Panc1 (cell line): ENCODE results near the gene LSM10. TPM values are rescaled to one million over a fixed set of nuclear protein-coding genes. Genes with fewer than 3 reads are reported as not detected.

ENCODE experiments used
- ATAC-seq: fragments of 200-7000 bp; cut with Tn5 transposase; 2 replicates; pipeline ENCODE4 v1.9.1; 2020; ENCODE audit warnings: mild to moderate bottlenecking, moderate library complexity
- BruUV-seq: library from RNA; stranded (reverse); fragments of 400-500 nt; replicated peaks from 2 replicates; lab custom pipeline; 2021; lab: Mats Ljungman, UMichigan
- CTCF ChIA-PET: fragments of 300-600 bp; sonication (Branson Sonifier 250); formaldehyde crosslinking; loops from one replicate; lab custom pipeline; 2022; ENCODE audit warnings: antibody characterized with exemption; lab: Charles Lee
- POLR2A ChIA-PET: fragments of 300-600 bp; sonication (Branson Sonifier 250); formaldehyde crosslinking; loops from one replicate; lab custom pipeline; 2022; ENCODE audit warnings: antibody characterized with exemption; lab: Charles Lee
- DNase-seq: peaks from one replicate; pipeline ENCODE4 v3.0.0-alpha.2; 2010; ENCODE audit warnings: low read depth, low spot score
- H3K27ac ChIP-seq: 2 replicates; pipeline ENCODE4 v1.5.1; 2011; ENCODE audit warnings: mild to moderate bottlenecking, low read length, inconsistent platforms
- H3K27me3 ChIP-seq: fragments of 200-500 bp; sonication (Bioruptor generic); 2 replicates; pipeline ENCODE4 v1.6.0; 2014; ENCODE audit warnings: low read length, inconsistent platforms; ENCODE audit not compliant: control insufficient read depth, insufficient read depth
- H3K36me3 ChIP-seq: fragments of 200-500 bp; sonication (Bioruptor generic); 2 replicates; pipeline ENCODE4 v1.5.1; 2014; ENCODE audit warnings: inconsistent platforms, mild to moderate bottlenecking, low read length, moderate library complexity; ENCODE audit not compliant: control insufficient read depth, insufficient read depth
- H3K4me1 ChIP-seq: 2 replicates; pipeline ENCODE4 v1.5.1; 2011; ENCODE audit warnings: inconsistent platforms, mild to moderate bottlenecking, low read length, moderate library complexity; ENCODE audit not compliant: control insufficient read depth, insufficient read depth
- H3K4me3 ChIP-seq, 2 experiments: 2 replicates each; pipeline ENCODE4 v1.5.1; 2011 to 2012; ENCODE audit warnings: low read depth in 2 of 2, low read length in 2 of 2, mild to moderate bottlenecking in 2 of 2, inconsistent platforms in 1 of 2, moderate library complexity in 1 of 2
- H3K9me3 ChIP-seq: fragments of 200-500 bp; sonication (Bioruptor generic); 2 replicates; pipeline ENCODE4 v1.5.1; 2014; ENCODE audit warnings: low read depth, mild to moderate bottlenecking, inconsistent platforms, low read length, moderate library complexity; ENCODE audit not compliant: control insufficient read depth, insufficient read depth
- CTCF ChIP-seq: fragments of 450-650 bp; IDR thresholded peaks from 2 replicates; pipeline ENCODE4 v1.5.1; 2017; ENCODE audit warnings: mild to moderate bottlenecking
- POLR2AphosphoS5 ChIP-seq: IDR thresholded peaks from 2 replicates; pipeline ENCODE4 v1.6.1; 2012; ENCODE audit warnings: mild to moderate bottlenecking, low read depth, low read length, moderate library complexity
- REST ChIP-seq, 2 experiments: IDR thresholded peaks; 2 replicates each; pipeline ENCODE4 v1.6.1; 2011 to 2012; ENCODE audit warnings: low read depth in 2 of 2, control low read depth in 1 of 2, low read length in 1 of 2, mild to moderate bottlenecking in 1 of 2, moderate library complexity in 1 of 2; ENCODE audit not compliant: insufficient read depth in 1 of 2
- SIN3A ChIP-seq: IDR thresholded peaks from 2 replicates; pipeline ENCODE4 v1.6.1; 2012; ENCODE audit warnings: low read depth, mild to moderate bottlenecking, low read length, moderate library complexity, borderline replicate concordance; ENCODE audit not compliant: insufficient read depth
- TCF7L2 ChIP-seq: IDR thresholded peaks from 2 replicates; pipeline ENCODE4 v1.6.1; 2011; ENCODE audit warnings: mild to moderate bottlenecking, low read depth, low read length, inconsistent platforms
- in situ Hi-C: cut with HindIII; loops from 2 replicates; pipeline ENCODE4 v1.10.0; 2016; ENCODE audit warnings: low sequenced_read_pairs, low pct_unique_long_range_greater_than_20kb
- intact Hi-C: fragments of 100-400 bp; cut with micrococcal nuclease; formaldehyde crosslinking; loops from one replicate; pipeline ENCODE4 v1.10.0; 2022; ENCODE audit not compliant: unreplicated experiment
- total RNA-seq: library from RNA; stranded (reverse); gene quantifications from one replicate; pipeline ENCODE4 v1.2.1, GENCODE V29; 2021; ENCODE audit not compliant: unreplicated experiment

Gene LSM10
- total RNA-seq, 1 experiment from 2014 or later, result 53.7 TPM

- POLR2A ChIA-PET, result no interaction called here
- no peak overlapping the region for H3K4me3 ChIP-seq
- intact Hi-C loops, result no loop called here
- no TSS peak for BruUV-seq
- CTCF ChIA-PET, result no interaction called here
- DNase-seq (no peak), ATAC-seq (no peak)
- H3K27me3 ChIP-seq, result no peaks in the 10 kb centered on the region
- TF ChIP-seq SIN3A (no peak), CTCF (no peak), REST (IDR thresholded peaks at IDR 0.05; ENCODE audit: insufficient read depth in 1 of 2, low read depth in 2 of 2, low read length in 1 of 2) (no peak)
- in situ Hi-C loops, result no loop called here
- peaks cover 16% of the 10 kb centered on the region for H3K36me3 ChIP-seq
- H3K9me3 ChIP-seq, result no peaks in the 10 kb centered on the region
- peaks cover 18% of the 10 kb centered on the region for H3K4me1 ChIP-seq
- H3K27ac ChIP-seq, result no peak overlapping the region
These were observed 41.9 kb downstream of the LSM10 start for GRCh38 chr1:36355811-36356210.

- Histone ChIP-seq H3K36me3 (peaks cover 12% of the 10 kb centered on the region), H3K4me3 (no peak overlapping the region), H3K4me1 (peaks cover 22% of the 10 kb centered on the region), H3K9me3 (no peaks in the 10 kb centered on the region), H3K27me3 (no peaks in the 10 kb centered on the region), H3K27ac (no peak overlapping the region)
- ChIA-PET POLR2A (no interaction called here), CTCF (no interaction called here)
- DNase-seq (no peak), ATAC-seq (no peak)
- intact Hi-C loops, result no loop called here
- in situ Hi-C loops, result no loop called here
- TF ChIP-seq TCF7L2, result no peak
- no peak for TF ChIP-seq CTCF
- no peak for TF ChIP-seq SIN3A
- TF ChIP-seq REST (IDR thresholded peaks at IDR 0.05; ENCODE audit: insufficient read depth in 1 of 2, low read depth in 2 of 2, low read length in 1 of 2), result no peak
- TF ChIP-seq POLR2AphosphoS5, result no peak
- no TSS peak for BruUV-seq
These were observed 43.2 kb downstream of the LSM10 start for GRCh38 chr1:36354486-36354885.
